ENCODE measurements around the gene MAT2A. TPM values are rescaled to one million over a fixed set of nuclear protein-coding genes. Genes with fewer than 3 reads are reported as not detected.
A peak's percentile ranks its signal among the peaks of the same experiment; 100 is the strongest.

MAT2A gene
- total RNA-seq, 6 experiments from 2014 or later, result 138 to 171 (median 158) TPM

DNA sequence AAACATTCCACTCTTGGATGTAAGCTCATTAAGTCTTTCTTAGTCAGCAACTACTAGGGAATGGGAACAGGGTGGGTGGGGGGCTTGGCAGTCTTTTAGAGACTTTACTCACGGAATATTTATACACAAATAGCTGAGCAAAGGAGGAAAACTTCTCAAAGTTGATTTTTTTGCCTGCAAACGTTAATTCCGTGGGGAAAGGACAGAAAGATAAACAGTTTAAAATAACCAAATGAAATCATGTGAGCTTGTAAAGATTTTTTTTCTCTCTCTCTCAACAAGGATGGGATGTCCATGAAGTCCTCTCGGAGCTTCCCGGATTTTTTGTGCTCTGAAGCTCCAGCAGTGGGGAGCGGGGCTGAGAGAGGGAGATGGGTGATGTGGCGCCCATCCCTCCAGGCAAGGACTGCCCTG is 32.2 kb upstream of the MAT2A start:
- H3K9me3 Mint-ChIP-seq, result no peaks in the 10 kb centered on the region
- peak; percentile 16 for DNase-seq
- H3K4me3 Mint-ChIP-seq, result peak overlapping the region; percentile 37; the same call in 1 of the 2 replicates
- H3K27ac Mint-ChIP-seq, result peak overlapping the region; percentile 94
- H3K36me3 Mint-ChIP-seq (ENCODE audit: low read depth), result no peaks in the 10 kb centered on the region
- H3K27me3 Mint-ChIP-seq (ENCODE audit: insufficient read depth), result no peaks in the 10 kb centered on the region
- H3K4me1 Mint-ChIP-seq (ENCODE audit: low read depth), result peaks cover 68% of the 10 kb centered on the region
- TF ChIP-seq, protein P1, sequence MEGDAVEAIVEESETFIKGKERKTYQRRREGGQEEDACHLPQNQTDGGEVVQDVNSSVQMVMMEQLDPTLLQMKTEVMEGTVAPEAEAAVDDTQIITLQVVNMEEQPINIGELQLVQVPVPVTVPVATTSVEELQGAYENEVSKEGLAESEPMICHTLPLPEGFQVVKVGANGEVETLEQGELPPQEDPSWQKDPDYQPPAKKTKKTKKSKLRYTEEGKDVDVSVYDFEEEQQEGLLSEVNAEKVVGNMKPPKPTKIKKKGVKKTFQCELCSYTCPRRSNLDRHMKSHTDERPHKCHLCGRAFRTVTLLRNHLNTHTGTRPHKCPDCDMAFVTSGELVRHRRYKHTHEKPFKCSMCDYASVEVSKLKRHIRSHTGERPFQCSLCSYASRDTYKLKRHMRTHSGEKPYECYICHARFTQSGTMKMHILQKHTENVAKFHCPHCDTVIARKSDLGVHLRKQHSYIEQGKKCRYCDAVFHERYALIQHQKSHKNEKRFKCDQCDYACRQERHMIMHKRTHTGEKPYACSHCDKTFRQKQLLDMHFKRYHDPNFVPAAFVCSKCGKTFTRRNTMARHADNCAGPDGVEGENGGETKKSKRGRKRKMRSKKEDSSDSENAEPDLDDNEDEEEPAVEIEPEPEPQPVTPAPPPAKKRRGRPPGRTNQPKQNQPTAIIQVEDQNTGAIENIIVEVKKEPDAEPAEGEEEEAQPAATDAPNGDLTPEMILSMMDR (IDR thresholded peaks at IDR 0.05), result no peak

DNA sequence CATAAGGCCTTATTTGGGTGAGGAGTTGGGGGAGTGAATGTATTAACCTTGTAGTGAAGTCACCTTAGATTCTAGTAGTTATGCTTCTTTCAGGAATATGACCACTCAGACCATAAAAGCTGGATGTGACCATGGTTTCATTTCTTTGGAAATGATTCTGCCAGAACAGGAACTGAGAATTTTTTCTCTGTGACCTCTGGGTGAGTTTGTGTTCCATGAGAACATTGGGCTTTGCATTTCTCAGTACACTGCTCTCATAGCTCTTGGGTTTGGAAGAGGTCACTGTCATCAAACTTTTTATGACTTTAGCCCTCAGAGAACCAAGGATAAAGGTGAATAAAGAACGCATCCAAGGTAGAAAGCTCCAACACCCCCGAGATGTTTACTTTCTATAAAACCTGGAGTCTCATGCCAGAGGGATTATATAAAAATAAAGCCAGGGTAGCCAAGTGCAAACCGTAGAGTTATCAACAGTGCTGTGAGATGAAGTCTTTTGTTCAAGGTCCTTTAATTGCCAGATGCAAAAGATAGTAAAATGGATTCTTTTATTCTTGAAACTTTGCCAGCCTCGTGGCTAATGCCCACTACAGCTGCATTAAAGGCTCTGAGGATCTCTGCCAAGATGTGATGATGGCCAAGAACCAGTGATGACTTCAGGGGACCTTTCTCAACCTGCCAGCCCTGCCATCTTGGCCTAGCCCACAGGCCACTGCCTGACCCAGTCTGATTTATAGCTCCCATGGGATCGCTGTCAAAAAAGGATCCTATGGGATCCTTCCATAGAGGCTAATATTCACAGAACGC is 27.8 kb upstream of the MAT2A start:
- DNase-seq, result no peak
- Mint-ChIP-seq H3K27me3 (ENCODE audit: insufficient read depth) (no peaks in the 10 kb centered on the region; the same call in 1 of the 2 replicates), H3K4me1 (ENCODE audit: low read depth) (peaks cover 26% of the 10 kb centered on the region), H3K36me3 (ENCODE audit: low read depth) (no peaks in the 10 kb centered on the region), H3K9me3 (no peaks in the 10 kb centered on the region), H3K4me3 (no peak overlapping the region), H3K27ac (no peak overlapping the region)
- TF ChIP-seq, protein P1 (IDR thresholded peaks at IDR 0.05), result no peak

DNA sequence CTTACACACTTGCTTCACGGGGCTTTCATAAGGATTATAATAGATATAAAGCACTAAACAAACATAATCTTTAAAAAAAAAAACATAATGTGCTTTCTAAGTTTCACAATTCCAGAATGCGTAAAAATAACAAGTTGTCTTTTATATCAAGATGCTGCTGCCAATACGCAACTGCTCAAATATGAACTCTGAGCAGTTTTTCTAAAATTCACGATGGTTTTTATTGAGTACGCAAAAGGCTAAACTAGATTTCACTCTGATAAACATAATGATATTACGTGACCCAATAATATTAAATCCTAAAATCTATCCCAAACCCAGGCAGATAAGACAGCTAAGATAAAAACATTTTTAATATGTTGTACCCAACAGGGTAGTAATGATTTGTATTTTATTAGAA is 24.6 kb upstream of the MAT2A start:
- no peaks in the 10 kb centered on the region for H3K9me3 Mint-ChIP-seq

DNA sequence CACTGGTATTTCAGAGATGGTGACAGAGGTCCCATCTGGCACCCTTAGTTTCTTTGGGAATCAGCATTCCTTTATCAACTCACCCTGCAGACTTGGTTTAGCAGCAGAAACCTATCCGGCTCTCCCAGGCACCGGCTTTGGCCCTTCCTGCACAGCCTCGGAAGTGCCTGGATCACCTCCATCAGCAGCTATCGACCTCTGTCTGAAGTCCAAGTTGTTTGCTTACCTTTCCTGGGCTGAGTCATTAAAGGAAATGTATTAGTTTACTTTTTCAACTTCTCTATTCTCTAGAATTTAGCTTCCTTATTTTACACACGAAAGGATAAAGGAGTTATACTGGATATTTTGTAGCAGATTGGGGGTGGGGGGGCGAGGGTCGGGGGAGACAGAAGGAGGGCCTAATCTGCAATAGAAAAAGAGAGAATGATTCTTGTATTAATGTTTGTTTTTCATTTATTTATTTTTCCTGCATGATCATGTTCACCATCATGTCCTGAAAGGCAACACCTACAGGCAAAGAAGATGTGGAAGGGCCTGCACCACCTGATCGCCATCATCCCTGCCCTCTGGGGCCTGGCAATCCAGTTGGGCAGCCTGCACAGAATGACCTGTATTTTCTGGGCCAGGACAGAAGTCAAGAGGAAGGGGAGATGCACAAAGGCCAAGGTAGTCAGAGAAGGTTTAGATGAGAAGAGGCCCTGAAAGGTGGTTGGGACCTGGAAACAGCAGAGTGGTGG is 22.1 kb upstream of the MAT2A start:
- H3K4me3 Mint-ChIP-seq, result no peak overlapping the region

More for the DNA sequence above, 24.6 kb upstream of the MAT2A start:
- Mint-ChIP-seq H3K4me3 (no peak overlapping the region), H3K36me3 (ENCODE audit: low read depth) (no peaks in the 10 kb centered on the region), H3K27me3 (ENCODE audit: insufficient read depth) (no peaks in the 10 kb centered on the region; the same call in none of the 2 replicates), H3K27ac (no peak overlapping the region), H3K4me1 (ENCODE audit: low read depth) (peaks cover 17% of the 10 kb centered on the region)
- DNase-seq, result no peak
- TF ChIP-seq, protein P1 (IDR thresholded peaks at IDR 0.05), result no peak

DNA sequence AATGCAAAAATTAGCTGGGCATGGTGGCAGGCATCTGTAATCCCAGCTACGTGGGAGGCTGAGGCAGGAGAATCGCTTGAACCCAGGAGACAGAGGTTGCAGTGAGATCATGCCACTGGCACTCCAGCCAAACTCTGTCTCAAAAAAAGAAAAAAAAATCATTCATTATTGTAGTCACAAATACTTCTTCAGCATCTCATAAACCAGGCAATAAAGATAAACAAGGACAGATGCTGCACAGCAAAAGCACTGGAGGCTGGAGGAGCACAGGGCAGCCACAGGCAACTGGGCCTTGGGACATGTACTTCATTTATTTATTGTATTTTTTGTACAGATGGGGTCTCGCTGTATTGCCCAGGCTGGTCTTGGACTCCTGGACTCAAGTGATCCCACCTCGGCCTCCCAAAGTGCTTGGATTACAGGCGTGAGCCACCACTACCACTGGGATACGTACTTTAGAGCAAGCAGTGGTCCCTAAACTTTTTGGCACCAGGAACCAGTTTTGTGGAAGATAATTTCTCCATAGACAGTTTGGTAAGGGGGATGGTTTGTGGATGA is 16.8 kb upstream of the MAT2A start:
- Mint-ChIP-seq H3K36me3 (ENCODE audit: low read depth) (no peaks in the 10 kb centered on the region), H3K4me1 (ENCODE audit: low read depth) (peaks cover 10% of the 10 kb centered on the region), H3K27ac (no peak overlapping the region), H3K4me3 (no peak overlapping the region), H3K27me3 (ENCODE audit: insufficient read depth) (peaks cover 6% of the 10 kb centered on the region), H3K9me3 (no peaks in the 10 kb centered on the region)
- TF ChIP-seq, protein P1 (IDR thresholded peaks at IDR 0.05), result no peak
- DNase-seq, result no peak

More for the DNA sequence above, 22.1 kb upstream of the MAT2A start:
- peaks cover 8% of the 10 kb centered on the region for H3K4me1 Mint-ChIP-seq (ENCODE audit: low read depth)
- DNase-seq, result no peak
- no peak overlapping the region for H3K27ac Mint-ChIP-seq
- H3K27me3 Mint-ChIP-seq (ENCODE audit: insufficient read depth), result no peaks in the 10 kb centered on the region; the same call in none of the 2 replicates
- no peaks in the 10 kb centered on the region for H3K9me3 Mint-ChIP-seq
- no peaks in the 10 kb centered on the region for H3K36me3 Mint-ChIP-seq (ENCODE audit: low read depth)
- TF ChIP-seq, protein P1 (IDR thresholded peaks at IDR 0.05), result no peak
